HG03196 (cell line): Measurements from ENCODE around the gene NAP1L5.
A peak's percentile ranks its signal among the peaks of the same experiment; 100 is the strongest.

Experiments
- ATAC-seq: cut with Tn5 transposase; IDR thresholded peaks from one replicate; pipeline ENCODE4 v1.9.1; 2021; ENCODE audit not compliant: unreplicated experiment

Gene NAP1L5

DNA sequence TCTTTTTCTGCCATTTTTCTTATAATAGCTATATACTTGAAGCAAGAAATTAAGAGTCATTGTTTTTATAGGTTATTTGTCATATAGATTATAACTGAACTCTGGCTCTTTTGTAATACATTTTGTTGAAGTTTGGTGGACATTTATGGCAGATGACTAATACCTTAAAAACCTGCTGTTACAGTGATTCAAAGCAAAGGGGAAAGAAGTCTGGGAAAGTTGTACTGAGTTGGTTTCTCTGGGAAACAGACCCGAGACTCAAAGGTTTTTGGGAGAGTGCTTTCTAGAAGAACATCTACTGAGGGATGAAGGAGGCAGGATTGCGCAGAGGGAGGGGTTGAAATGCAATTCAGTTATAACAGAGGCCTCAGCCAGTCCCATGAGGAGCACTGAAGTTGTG, 35.9 kb downstream of the NAP1L5 start:
- ATAC-seq: no peak

DNA sequence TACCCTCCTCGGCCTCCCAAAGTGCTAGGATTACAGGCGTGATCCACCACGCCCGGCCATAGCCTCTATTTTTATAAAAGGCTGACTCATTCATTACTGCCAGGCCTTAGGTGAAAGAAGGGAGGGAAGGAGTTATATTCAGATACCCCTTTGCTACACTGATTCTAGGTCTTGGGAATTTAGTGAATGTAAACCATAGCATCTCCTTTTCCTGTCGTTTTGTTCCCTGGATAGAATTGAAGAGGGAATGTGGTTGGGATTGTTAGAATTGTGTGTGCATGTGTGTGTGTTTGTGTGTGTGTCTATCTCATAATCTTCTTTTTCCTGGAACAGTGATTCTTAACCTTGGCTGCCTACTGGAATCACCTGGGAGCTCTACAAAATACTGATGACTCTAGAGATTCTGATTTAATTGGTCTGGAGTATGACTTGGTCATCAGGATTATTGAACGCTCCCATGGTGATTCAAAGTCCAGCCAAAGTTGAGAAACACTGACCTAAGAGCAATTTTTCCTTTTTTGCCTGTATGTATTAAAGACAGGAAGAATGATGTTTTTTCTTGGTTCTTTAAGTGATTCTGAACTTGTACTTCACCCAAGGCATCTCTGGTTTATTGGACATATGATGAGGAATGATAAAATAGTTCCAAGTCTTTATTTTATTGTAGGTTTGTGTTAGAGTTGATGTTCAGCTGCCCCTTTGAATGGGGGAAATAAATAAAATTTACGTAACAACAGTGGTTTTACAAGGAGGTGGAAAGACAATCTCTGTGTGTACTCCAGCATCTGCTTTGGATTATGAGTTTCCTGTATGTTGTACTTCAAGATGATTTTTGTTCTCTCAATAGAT, 37.0 kb downstream of the NAP1L5 start:
- ATAC-seq: no peak

DNA sequence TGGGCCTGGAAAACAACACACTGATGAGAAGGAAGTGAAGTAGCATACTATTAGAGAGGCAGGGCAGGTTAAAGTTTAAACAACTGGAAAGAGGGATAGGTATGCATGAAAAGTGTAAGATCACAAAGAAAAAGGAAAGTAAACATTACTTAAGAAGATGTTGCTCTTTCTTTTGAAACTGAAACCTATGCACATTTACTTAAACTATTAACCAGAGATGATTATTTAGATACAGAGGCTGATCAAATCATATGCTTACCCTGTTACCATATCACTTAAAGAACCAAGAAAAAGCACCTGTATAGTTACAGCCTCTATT, 37.8 kb downstream of the NAP1L5 start:
- no peak for ATAC-seq

DNA sequence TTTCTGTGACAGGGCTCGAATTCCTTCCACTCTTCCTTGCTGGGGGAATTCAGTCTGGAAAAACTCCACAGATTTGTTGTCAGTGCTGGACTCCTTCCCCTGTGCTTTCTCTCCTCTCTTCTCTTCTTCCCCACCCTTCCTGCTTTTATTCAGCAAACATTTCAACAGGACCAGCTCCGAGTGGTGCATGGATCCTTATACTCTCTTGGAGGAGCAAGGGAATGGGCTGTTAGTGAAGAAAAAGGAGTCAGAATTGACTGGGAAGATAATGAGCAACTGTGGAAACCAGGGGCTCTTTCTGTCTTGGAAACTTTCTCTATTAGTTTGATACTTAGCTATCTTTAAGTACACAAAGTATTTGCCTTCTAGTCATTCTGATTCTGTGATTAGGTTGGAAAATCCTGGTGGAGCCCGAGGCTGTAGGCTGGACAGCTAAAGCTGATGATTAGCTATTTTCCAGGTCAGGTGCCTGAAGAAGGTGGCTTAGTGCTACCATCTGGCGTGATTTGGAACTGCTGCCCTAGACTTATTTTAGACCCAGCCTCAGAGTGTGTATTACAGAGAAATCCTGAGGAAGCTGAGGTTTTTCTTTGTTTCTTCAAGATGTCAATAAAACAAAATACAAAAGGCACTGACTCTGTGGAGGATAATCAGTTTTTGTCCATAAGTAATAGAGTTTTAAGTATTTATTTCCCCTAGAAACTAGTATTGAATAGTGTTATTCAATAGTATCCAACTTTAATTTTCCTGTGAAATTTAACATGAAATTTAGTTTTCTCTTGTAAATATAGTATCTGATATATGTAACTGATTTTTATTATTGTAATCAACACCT, 38.4 kb downstream of the NAP1L5 start:
- ATAC-seq: peak; percentile 84

DNA sequence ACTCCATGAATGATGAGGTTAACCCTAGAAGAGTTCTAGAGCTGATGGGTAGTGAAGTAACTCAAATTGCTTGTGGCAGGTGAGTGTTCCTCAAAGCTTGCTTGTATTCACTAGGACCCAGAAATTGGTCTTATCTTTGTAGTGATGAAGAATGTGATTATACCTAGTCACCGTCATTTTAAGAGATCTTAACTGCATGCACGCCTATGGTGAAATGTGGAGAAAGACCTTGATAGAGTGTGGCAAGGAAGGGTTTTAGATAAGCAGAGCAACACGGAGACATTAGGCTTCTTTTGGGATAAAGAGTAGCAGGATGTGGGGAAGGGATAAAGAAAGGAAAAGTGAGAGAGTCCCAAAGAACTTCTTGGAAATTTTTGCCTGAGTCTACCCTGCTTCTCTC, 42.4 kb downstream of the NAP1L5 start:
- no peak for ATAC-seq

DNA sequence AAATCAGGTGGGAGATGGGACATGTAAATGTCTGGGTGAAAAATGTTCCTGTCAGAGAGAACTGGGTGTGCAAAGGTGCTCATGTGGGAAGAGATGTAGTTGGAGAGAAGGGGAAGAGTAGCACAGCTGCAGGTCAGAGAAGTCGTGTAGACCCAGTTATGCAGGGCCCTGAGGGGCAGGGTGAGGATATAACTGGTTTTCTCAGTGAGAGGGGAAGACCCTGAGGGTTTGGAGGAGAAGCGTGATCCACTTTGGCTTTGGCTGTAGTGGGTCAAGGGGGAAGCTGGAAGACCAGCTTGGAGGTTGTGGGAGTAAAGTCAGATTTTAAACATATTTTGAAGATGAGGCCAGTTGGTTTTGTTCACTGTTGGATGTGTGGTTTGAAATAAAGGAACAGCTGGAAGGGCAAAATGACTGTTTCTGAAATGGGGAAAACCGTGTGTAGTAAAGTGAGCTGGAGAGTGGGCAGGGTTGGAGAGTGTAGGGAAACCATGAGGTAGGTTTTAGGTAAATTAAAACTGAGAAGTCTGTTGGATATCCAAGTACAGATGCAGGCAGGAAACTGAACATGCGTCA, 44.2 kb downstream of the NAP1L5 start:
- ATAC-seq: no peak

DNA sequence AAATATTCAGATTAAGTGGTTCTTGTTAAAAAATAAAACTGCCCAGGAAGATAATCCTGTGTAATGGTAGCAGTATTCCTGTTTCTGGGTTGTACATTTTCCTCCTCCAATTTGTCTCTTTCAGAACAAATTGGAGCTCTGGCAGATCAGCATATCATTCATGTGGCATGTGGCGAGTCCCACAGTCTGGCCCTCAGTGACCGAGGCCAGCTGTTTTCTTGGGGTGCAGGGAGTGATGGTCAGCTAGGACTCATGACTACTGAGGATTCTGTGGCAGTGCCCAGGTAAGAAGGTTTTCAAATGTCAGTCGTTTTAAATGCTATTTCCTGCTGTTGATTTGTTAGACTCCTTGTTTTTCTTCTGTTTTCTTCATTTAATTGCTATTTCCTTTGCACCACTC, 47.9 kb downstream of the NAP1L5 start:
- ATAC-seq: no peak

DNA sequence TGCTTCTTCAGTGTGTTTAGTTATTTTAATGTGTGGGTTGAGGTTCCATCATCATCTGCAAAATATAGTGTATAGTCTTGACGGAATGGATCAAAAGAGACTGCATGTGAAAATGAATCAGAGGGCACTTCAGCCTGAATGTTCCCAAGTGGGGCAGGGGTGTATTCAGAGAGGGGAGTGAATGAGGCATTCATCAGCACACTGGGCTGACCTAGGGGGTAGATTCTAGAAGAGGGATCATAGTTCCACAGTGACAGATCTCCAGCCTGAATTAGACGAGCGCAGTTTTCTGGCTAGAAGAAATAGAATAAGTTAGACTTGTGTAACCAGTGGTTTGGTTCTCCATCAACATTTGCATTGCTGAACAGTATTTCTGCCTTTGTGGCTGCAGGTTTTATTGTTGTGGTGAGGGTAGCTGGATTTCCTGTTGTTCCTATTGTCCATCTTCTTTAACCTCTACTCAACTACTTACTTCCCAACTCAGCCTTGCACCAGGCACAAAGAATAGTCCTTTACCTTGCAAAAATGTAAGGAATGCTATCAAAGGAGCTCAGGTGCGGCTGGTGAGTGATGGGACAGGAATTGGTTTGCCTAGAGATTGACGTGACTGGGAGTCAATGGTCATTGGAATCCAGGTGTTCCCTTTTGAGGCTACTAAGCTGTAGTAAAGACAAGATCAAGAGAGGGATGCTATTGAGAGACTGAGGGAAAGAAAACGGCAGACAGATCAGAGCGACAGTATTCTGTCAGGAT, 50.9 kb downstream of the NAP1L5 start:
- ATAC-seq: no peak

DNA sequence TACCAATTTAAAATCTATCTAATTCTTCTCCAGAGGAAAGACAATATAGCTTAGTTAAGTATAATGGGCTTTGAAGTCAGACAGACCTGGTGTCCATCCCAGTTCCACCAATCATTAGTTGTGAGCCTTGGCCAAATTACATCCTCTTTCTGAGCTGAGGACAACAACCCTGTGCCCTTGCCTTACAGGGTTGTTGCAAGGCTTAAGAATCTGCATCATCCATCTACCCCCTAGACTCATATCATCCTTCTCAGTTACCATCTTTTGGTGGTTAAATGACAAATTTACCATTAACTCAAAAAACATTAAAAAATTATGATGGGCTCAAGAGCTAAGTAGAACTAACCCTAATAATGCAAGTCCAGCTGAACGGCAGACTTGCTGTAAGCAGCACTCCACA, 51.6 kb downstream of the NAP1L5 start:
- no peak for ATAC-seq
